GM23338 (cell line): ENCODE measurements around the gene APELA. TPM values are rescaled to one million over a fixed set of nuclear protein-coding genes. Genes with fewer than 3 reads are reported as not detected.

Experiments
- ATAC-seq: fragments of 200-7000 bp; cut with Tn5 transposase; 3 replicates; pipeline ENCODE4 v1.9.1; 2020
- DNase-seq: peaks from one replicate; pipeline ENCODE4 v3.0.0-alpha.2; 2015; ENCODE audit warnings: low spot score
- H2AFZ ChIP-seq: fragments of 200-600 bp; sonication (generic); 2 replicates; pipeline ENCODE4 v1.8.0; 2016; ENCODE audit warnings: antibody characterized with exemption, mild to moderate bottlenecking, moderate library complexity
- H3F3A ChIP-seq: fragments of 200-600 bp; sonication (generic); replicated peaks from 2 replicates; pipeline ENCODE4 v1.8.0; 2017; ENCODE audit warnings: antibody characterized with exemption, mixed run types, low read depth
- H3K27ac ChIP-seq: fragments of 200-600 bp; sonication (generic); 2 replicates; pipeline ENCODE4 v1.6.1; 2016; ENCODE audit warnings: low read depth
- H3K27me3 ChIP-seq: fragments of 200-600 bp; sonication (generic); 2 replicates; pipeline ENCODE4 v1.8.0; 2016; ENCODE audit warnings: mild to moderate bottlenecking, mixed run types, moderate library complexity; ENCODE audit not compliant: insufficient read depth
- H3K36me3 ChIP-seq: fragments of 200-600 bp; sonication (generic); 2 replicates; pipeline ENCODE4 v1.8.0; 2016; ENCODE audit warnings: mild to moderate bottlenecking; ENCODE audit not compliant: insufficient read depth
- H3K4me1 ChIP-seq: fragments of 200-600 bp; sonication (generic); 2 replicates; pipeline ENCODE4 v1.8.0; 2016; ENCODE audit warnings: mild to moderate bottlenecking, moderate library complexity; ENCODE audit not compliant: insufficient read depth
- H3K4me2 ChIP-seq: fragments of 200-600 bp; sonication (generic); 2 replicates; pipeline ENCODE4 v1.7.1; 2017; ENCODE audit warnings: mixed run types
- H3K4me3 ChIP-seq: fragments of 200-600 bp; sonication (generic); 2 replicates; pipeline ENCODE4 v1.6.1; 2016; ENCODE audit warnings: mixed run types
- H3K79me2 ChIP-seq: fragments of 200-600 bp; sonication (generic); replicated peaks from 2 replicates; pipeline ENCODE4 v1.8.0; 2017; ENCODE audit warnings: mild to moderate bottlenecking; ENCODE audit not compliant: insufficient read depth
- H3K9me2 ChIP-seq: fragments of 200-600 bp; sonication (generic); 2 replicates; pipeline ENCODE4 v1.8.0; 2017; ENCODE audit not compliant: insufficient read depth
- H4K20me1 ChIP-seq: fragments of 200-600 bp; sonication (generic); replicated peaks from 2 replicates; pipeline ENCODE4 v1.8.0; 2017; ENCODE audit warnings: mild to moderate bottlenecking; ENCODE audit not compliant: insufficient read depth
- H3K27ac Mint-ChIP-seq: 2 replicates; pipeline ENCODE4 v1.8.0; 2020; ENCODE audit warnings: inconsistent platforms, mild to moderate bottlenecking, moderate library complexity, mixed read lengths
- H3K27me3 Mint-ChIP-seq: 3 replicates; pipeline ENCODE4 v1.8.0; 2022; ENCODE audit warnings: low read depth, mild to moderate bottlenecking, moderate library complexity, mixed read lengths, inconsistent platforms; ENCODE audit not compliant: insufficient read depth, poor library complexity
- H3K36me3 Mint-ChIP-seq: 3 replicates; pipeline ENCODE4 v1.8.0; 2021; ENCODE audit warnings: low read depth, mild to moderate bottlenecking, inconsistent platforms, moderate library complexity, mixed read lengths
- H3K4me1 Mint-ChIP-seq: 3 replicates; pipeline ENCODE4 v1.8.0; 2020; ENCODE audit warnings: mild to moderate bottlenecking, inconsistent platforms, mixed read lengths
- H3K4me3 Mint-ChIP-seq: 3 replicates; pipeline ENCODE4 v1.8.0; 2021; ENCODE audit warnings: moderate library complexity, mild to moderate bottlenecking, inconsistent platforms, mixed read lengths
- H3K9me3 Mint-ChIP-seq: 3 replicates; pipeline ENCODE4 v1.8.0; 2020; ENCODE audit warnings: moderate library complexity, mild to moderate bottlenecking, inconsistent platforms, mixed read lengths
- CREB1 ChIP-seq: fragments of 250-450 bp; sonication (Bioruptor Pico); IDR thresholded peaks from 2 replicates; pipeline ENCODE4 v1.5.0; 2020; ENCODE audit warnings: low read depth, mild to moderate bottlenecking, moderate library complexity
- CTCF ChIP-seq, 2 experiments: fragments of 200-600 bp in 1 of 2; sonication (generic) in 1 of 2; conservative IDR thresholded peaks; 2 replicates each; pipeline versions ENCODE4 v1.5.1 to v1.6.1; 2016 to 2017; ENCODE audit warnings: antibody characterized with exemption in 2 of 2, low read depth in 2 of 2, mild to moderate bottlenecking in 2 of 2, moderate library complexity in 1 of 2
- ETS1 ChIP-seq: IDR thresholded peaks from 2 replicates; pipeline ENCODE4 v1.6.1; 2016; ENCODE audit warnings: antibody characterized with exemption
- EZH2 ChIP-seq: fragments of 200-600 bp; sonication (generic); IDR thresholded peaks from one replicate; pipeline ENCODE4 v1.8.0; 2017; ENCODE audit warnings: antibody characterized with exemption, mild to moderate bottlenecking, low read depth; ENCODE audit not compliant: unreplicated experiment
- EZH2phosphoT487 ChIP-seq: fragments of 200-600 bp; sonication (generic); IDR thresholded peaks from one replicate; pipeline ENCODE4 v1.8.1; 2018; ENCODE audit warnings: antibody characterized with exemption; ENCODE audit not compliant: unreplicated experiment
- JUNB ChIP-seq: IDR thresholded peaks from one replicate; pipeline ENCODE4 v1.6.1; 2016; ENCODE audit warnings: antibody characterized with exemption; ENCODE audit not compliant: unreplicated experiment
- NANOG ChIP-seq: IDR thresholded peaks from 2 replicates; pipeline ENCODE4 v1.6.1; 2016; ENCODE audit warnings: antibody characterized with exemption, borderline replicate concordance
- POLR2AphosphoS5 ChIP-seq: IDR thresholded peaks from 2 replicates; pipeline ENCODE4 v1.6.1; 2016; ENCODE audit warnings: antibody characterized with exemption, low read depth
- REST ChIP-seq: IDR thresholded peaks from one replicate; pipeline ENCODE4 v1.6.1; 2018; ENCODE audit warnings: antibody characterized with exemption; ENCODE audit not compliant: unreplicated experiment
- STAT1 ChIP-seq: IDR thresholded peaks from one replicate; pipeline ENCODE4 v1.6.1; 2016; ENCODE audit warnings: antibody characterized with exemption; ENCODE audit not compliant: unreplicated experiment
- ZNF114 ChIP-seq: fragments of 250-450 bp; sonication (Bioruptor Pico); IDR thresholded peaks from 2 replicates; pipeline ENCODE4 v1.5.0; 2020; ENCODE audit warnings: mild to moderate bottlenecking, moderate library complexity
- ZNF331 ChIP-seq: fragments of 250-450 bp; sonication (Bioruptor Pico); IDR thresholded peaks from 2 replicates; pipeline ENCODE4 v1.5.0; 2020; ENCODE audit warnings: low read depth, mild to moderate bottlenecking, moderate library complexity
- polyA plus RNA-seq: library from polyadenylated mRNA; unstranded; fragments of >200 nt; fragmentation: Nextera tagmentation; extraction: Ambion mirVana; gene quantifications from 2 replicates; pipeline ENCODE4 v1.2.1, GENCODE V29; 2016
- total RNA-seq: library from RNA; depleted of rRNA; stranded (reverse); fragments of >200 nt; shearing (Covaris generic); gene quantifications from 2 replicates; pipeline ENCODE4 v1.2.3, GENCODE V29; 2014
- TF ChIP-seq, protein P1 (sequence below): fragments of 250-450 bp; sonication (Bioruptor Pico); IDR thresholded peaks from 2 replicates; pipeline ENCODE4 v1.5.0; 2020; ENCODE audit warnings: mild to moderate bottlenecking, moderate library complexity

The APELA gene
- total and polyA plus RNA-seq, 2 experiments from 2014 or later = 114 to 213 TPM

DNA sequence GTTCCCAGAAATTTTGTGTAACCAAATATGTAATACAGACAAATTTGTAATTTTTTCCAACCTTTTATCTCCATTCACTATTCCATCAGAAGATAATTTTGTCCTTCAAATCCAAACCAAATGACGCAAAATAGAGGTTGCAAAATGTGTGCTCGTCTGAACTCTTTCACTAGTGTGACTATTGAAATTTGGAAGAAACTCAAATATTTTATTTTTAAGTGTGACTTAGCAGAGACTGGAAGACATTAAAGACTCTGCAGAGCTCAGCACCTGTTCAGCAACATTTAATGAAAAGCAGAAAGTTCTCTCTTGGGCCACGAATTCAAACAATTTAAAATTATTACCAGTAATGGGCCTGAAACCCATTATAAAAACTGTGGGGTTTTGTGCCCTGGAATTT, 30.0 kb upstream of the APELA start:
- no peaks in the 10 kb centered on the region for H3K36me3 Mint-ChIP-seq
- DNase-seq (no peak), ATAC-seq (no peak)
- Histone ChIP-seq H3K4me2 (no peak overlapping the region), H3K79me2 (no peaks in the 10 kb centered on the region), H3K9me2 (no peaks in the 10 kb centered on the region), H3K4me1 (peaks cover 45% of the 10 kb centered on the region), H3K27me3 (no peaks in the 10 kb centered on the region), H3K4me3 (no peak overlapping the region), H3K27ac (no peak overlapping the region), H2AFZ (no peak overlapping the region; the same call in 1 of the 2 replicates), H4K20me1 (no peaks in the 10 kb centered on the region), H3K36me3 (no peaks in the 10 kb centered on the region), H3F3A (peaks cover 5% of the 10 kb centered on the region; the same call in 1 of the 2 replicates)
- H3K9me3 Mint-ChIP-seq = no peaks in the 10 kb centered on the region; the same call in 2 of the 3 replicates
- H3K4me1 Mint-ChIP-seq = peaks cover 27% of the 10 kb centered on the region
- H3K27me3 Mint-ChIP-seq = peaks cover 7% of the 10 kb centered on the region
- TF ChIP-seq EZH2phosphoT487 (no peak), POLR2AphosphoS5 (no peak), CREB1 (CRISPR knock-in tag) (no peak), ETS1 (no peak), ZNF114 (no peak), REST (no peak), JUNB (no peak), EZH2 (no peak), STAT1 (no peak), CTCF (conservative IDR thresholded peaks at IDR 0.05; ENCODE audit: low read depth in 2 of 2) (no peak), ZNF331 (no peak), NANOG (no peak)
- TF ChIP-seq, protein P1, sequence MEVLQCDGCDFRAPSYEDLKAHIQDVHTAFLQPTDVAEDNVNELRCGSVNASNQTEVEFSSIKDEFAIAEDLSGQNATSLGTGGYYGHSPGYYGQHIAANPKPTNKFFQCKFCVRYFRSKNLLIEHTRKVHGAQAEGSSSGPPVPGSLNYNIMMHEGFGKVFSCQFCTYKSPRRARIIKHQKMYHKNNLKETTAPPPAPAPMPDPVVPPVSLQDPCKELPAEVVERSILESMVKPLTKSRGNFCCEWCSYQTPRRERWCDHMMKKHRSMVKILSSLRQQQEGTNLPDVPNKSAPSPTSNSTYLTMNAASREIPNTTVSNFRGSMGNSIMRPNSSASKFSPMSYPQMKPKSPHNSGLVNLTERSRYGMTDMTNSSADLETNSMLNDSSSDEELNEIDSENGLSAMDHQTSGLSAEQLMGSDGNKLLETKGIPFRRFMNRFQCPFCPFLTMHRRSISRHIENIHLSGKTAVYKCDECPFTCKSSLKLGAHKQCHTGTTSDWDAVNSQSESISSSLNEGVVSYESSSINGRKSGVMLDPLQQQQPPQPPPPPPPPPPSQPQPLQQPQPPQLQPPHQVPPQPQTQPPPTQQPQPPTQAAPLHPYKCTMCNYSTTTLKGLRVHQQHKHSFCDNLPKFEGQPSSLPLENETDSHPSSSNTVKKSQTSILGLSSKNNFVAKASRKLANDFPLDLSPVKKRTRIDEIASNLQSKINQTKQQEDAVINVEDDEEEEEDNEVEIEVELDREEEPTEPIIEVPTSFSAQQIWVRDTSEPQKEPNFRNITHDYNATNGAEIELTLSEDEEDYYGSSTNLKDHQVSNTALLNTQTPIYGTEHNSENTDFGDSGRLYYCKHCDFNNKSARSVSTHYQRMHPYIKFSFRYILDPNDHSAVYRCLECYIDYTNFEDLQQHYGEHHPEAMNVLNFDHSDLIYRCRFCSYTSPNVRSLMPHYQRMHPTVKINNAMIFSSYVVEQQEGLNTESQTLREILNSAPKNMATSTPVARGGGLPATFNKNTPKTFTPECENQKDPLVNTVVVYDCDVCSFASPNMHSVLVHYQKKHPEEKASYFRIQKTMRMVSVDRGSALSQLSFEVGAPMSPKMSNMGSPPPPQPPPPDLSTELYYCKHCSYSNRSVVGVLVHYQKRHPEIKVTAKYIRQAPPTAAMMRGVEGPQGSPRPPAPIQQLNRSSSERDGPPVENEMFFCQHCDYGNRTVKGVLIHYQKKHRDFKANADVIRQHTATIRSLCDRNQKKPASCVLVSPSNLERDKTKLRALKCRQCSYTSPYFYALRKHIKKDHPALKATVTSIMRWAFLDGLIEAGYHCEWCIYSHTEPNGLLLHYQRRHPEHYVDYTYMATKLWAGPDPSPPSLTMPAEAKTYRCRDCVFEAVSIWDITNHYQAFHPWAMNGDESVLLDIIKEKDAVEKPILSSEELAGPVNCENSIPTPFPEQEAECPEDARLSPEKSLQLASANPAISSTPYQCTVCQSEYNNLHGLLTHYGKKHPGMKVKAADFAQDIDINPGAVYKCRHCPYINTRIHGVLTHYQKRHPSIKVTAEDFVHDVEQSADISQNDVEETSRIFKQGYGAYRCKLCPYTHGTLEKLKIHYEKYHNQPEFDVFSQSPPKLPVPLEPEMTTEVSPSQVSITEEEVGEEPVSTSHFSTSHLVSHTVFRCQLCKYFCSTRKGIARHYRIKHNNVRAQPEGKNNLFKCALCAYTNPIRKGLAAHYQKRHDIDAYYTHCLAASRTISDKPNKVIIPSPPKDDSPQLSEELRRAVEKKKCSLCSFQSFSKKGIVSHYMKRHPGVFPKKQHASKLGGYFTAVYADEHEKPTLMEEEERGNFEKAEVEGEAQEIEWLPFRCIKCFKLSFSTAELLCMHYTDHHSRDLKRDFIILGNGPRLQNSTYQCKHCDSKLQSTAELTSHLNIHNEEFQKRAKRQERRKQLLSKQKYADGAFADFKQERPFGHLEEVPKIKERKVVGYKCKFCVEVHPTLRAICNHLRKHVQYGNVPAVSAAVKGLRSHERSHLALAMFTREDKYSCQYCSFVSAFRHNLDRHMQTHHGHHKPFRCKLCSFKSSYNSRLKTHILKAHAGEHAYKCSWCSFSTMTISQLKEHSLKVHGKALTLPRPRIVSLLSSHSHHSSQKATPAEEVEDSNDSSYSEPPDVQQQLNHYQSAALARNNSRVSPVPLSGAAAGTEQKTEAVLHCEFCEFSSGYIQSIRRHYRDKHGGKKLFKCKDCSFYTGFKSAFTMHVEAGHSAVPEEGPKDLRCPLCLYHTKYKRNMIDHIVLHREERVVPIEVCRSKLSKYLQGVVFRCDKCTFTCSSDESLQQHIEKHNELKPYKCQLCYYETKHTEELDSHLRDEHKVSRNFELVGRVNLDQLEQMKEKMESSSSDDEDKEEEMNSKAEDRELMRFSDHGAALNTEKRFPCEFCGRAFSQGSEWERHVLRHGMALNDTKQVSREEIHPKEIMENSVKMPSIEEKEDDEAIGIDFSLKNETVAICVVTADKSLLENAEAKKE (CRISPR knock-in tag) = no peak
- H3K27ac Mint-ChIP-seq = no peak overlapping the region; the same call in 1 of the 2 replicates
- H3K4me3 Mint-ChIP-seq = no peak overlapping the region
